AG09319 (cell line): ENCODE results near the gene PHACTR2.

Source experiments
- DNase-seq: peaks from one replicate; pipeline ENCODE4 v3.0.0-alpha.2; 2010; ENCODE audit warnings: low read depth; ENCODE audit errors: extremely low read depth
- TF ChIP-seq, protein P1 (sequence below): IDR thresholded peaks from 2 replicates; pipeline ENCODE4 v1.5.1; 2011; ENCODE audit warnings: low read depth, mild to moderate bottlenecking, inconsistent platforms, low read length, moderate library complexity

Gene PHACTR2

DNA sequence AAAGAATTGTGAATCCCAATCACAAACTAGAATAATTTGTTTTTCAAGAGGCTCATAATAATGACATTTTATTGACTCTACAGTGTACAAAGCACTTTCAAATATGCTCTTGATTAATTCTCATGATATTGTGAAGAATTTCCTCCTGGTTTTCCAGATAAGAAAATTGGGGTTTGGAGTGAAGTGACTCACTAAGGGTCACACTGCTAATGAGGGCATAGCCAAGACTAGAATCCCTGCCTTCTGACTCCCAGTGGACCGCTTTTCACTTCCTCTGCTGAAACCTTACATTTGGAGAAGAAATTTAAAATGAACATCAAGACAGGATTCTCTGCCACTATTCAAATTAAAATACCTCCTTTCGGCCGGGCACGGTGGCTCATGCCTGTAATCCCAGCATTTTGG lies 127.1 kb downstream of the PHACTR2 start:
- TF ChIP-seq, protein P1, sequence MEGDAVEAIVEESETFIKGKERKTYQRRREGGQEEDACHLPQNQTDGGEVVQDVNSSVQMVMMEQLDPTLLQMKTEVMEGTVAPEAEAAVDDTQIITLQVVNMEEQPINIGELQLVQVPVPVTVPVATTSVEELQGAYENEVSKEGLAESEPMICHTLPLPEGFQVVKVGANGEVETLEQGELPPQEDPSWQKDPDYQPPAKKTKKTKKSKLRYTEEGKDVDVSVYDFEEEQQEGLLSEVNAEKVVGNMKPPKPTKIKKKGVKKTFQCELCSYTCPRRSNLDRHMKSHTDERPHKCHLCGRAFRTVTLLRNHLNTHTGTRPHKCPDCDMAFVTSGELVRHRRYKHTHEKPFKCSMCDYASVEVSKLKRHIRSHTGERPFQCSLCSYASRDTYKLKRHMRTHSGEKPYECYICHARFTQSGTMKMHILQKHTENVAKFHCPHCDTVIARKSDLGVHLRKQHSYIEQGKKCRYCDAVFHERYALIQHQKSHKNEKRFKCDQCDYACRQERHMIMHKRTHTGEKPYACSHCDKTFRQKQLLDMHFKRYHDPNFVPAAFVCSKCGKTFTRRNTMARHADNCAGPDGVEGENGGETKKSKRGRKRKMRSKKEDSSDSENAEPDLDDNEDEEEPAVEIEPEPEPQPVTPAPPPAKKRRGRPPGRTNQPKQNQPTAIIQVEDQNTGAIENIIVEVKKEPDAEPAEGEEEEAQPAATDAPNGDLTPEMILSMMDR: no peak
- no peak for DNase-seq

- DNase-seq: no peak
- TF ChIP-seq, protein P1: no peak
Observed at GRCh38 chr6:143806282-143807102, 128.7 kb downstream of the PHACTR2 start.

GRCh38 chr6:143807103-143807772 lies 129.5 kb downstream of the PHACTR2 start:
- DNase-seq: no peak
- TF ChIP-seq, protein P1: no peak

- no peak for DNase-seq
- TF ChIP-seq, protein P1: no peak
Observed at GRCh38 chr6:143810745-143811144, 133.0 kb downstream of the PHACTR2 start.

- TF ChIP-seq, protein P1: no peak
- DNase-seq: no peak
Observed at GRCh38 chr6:143811501-143812157, 133.9 kb downstream of the PHACTR2 start.

GRCh38 chr6:143817621-143818020 lies 139.9 kb downstream of the PHACTR2 start:
- no peak for DNase-seq
- TF ChIP-seq, protein P1: no peak

DNA sequence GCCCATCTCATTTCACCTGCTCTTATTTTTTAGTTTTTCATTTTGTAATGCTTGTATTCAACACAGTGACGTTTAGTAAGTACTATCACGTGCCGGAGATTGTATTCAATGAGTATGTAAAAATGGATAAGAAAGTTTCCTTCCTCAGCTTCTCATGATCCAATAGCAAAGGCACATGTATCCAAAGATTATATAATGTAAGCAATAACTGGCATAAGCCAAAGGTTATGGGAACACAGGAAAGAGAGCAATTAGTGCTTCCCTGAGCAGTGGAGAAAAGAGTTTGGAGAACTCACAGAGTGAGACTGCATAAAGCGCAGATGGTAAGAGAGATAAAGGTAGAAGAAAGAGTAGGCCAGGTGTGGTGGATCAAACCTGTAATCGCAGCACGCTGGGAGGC lies 143.6 kb downstream of the PHACTR2 start:
- DNase-seq: no peak
- TF ChIP-seq, protein P1: no peak
